ENCODE data around the gene GPR6.

Gene GPR6

DNA sequence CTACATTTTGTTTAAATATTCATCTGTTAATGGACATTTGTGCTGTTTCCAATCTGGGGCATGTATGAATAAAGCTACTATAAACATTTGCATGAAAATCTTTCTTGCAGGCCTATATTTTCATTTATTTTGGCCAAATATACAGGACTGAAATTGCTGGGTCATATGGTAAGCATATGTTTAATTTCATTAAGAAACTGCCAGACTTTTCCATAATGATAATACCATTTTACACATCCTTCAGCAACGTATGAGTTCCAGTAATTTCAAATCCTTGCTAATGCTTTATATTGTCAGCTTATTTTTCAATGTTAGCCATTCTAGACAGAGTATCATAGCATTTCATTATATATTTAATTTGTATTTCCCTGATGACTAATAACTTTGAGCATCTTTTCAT is 51.0 kb downstream of the GPR6 start:
- no peak overlapping the region for H3K9ac ChIP-seq (ENCODE audit: insufficient read length, low read depth)
- no peak overlapping the region for H3K4me3 ChIP-seq (ENCODE audit: insufficient read length, low read depth)
- no peaks in the 10 kb centered on the region for H3K36me3 ChIP-seq (ENCODE audit: insufficient read depth, insufficient read length, low read length)
- no peak for DNase-seq (ENCODE audit: low read depth, low spot score)
- no peak for TF ChIP-seq SUZ12 (IDR thresholded peaks at IDR 0.05; ENCODE audit: extremely low read depth, insufficient read depth, insufficient read length)
- H3K9me3 ChIP-seq (ENCODE audit: insufficient read depth, low read length): no peaks in the 10 kb centered on the region
- H3K27me3 ChIP-seq (ENCODE audit: insufficient read depth, insufficient read length): no peaks in the 10 kb centered on the region
- H3K4me1 ChIP-seq (ENCODE audit: insufficient read depth, insufficient read length): no peaks in the 10 kb centered on the region
